DND-41 (cell line): Measurements from ENCODE around the gene SPECC1.

Source experiments
- ATAC-seq: fragments of 200-7000 bp; cut with Tn5 transposase; 3 replicates; pipeline ENCODE4 v1.9.1; 2021; ENCODE audit warnings: low read depth; ENCODE audit not compliant: insufficient read depth
- DNase-seq: peaks from one replicate; pipeline ENCODE4 v3.0.0-alpha.2; 2020
- H2AFZ ChIP-seq: 2 replicates; pipeline ENCODE4 v1.6.0; 2012; ENCODE audit warnings: low read depth, low read length
- H3K27ac ChIP-seq: 2 replicates; pipeline ENCODE4 v1.5.1; 2012; ENCODE audit warnings: low read length, inconsistent platforms
- H3K27me3 ChIP-seq: fragments of 200-600 bp; sonication (generic); 2 replicates; pipeline ENCODE4 v1.6.0; 2012; ENCODE audit warnings: low read length, mild to moderate bottlenecking, inconsistent platforms; ENCODE audit not compliant: insufficient read depth, poor library complexity
- H3K36me3 ChIP-seq: 2 replicates; pipeline ENCODE4 v1.5.1; 2012; ENCODE audit warnings: low read length, inconsistent platforms; ENCODE audit not compliant: insufficient read depth
- H3K4me1 ChIP-seq: 2 replicates; pipeline ENCODE4 v1.5.1; 2012; ENCODE audit warnings: mild to moderate bottlenecking, low read length; ENCODE audit not compliant: insufficient read depth
- H3K4me2 ChIP-seq: 2 replicates; pipeline ENCODE4 v1.6.0; 2012; ENCODE audit warnings: mild to moderate bottlenecking, moderate library complexity, low read length, inconsistent platforms; ENCODE audit not compliant: insufficient read depth
- H3K4me3 ChIP-seq, 2 experiments: fragments of 200-600 bp in 1 of 2; shearing (Covaris generic) in 1 of 2; 2 replicates each; pipeline ENCODE4 v1.5.1; 2012 to 2016; ENCODE audit warnings: inconsistent platforms in 2 of 2, low read length in 2 of 2, mild to moderate bottlenecking in 2 of 2, low read depth in 1 of 2, moderate library complexity in 1 of 2
- H3K79me2 ChIP-seq: 2 replicates; pipeline ENCODE4 v1.6.0; 2012; ENCODE audit warnings: low read length, inconsistent platforms; ENCODE audit not compliant: insufficient read depth
- H3K9ac ChIP-seq: 2 replicates; pipeline ENCODE4 v1.6.0; 2012; ENCODE audit warnings: low read depth, mild to moderate bottlenecking, inconsistent platforms, low read length, moderate library complexity
- H3K9me3 ChIP-seq: 2 replicates; pipeline ENCODE4 v1.5.1; 2012; ENCODE audit warnings: low read length, moderate library complexity, mild to moderate bottlenecking, inconsistent platforms; ENCODE audit not compliant: insufficient read depth, severe bottlenecking
- H4K20me1 ChIP-seq: 2 replicates; pipeline ENCODE4 v1.6.0; 2012; ENCODE audit warnings: low read length; ENCODE audit not compliant: insufficient read depth
- CTCF ChIP-seq: IDR thresholded peaks from 2 replicates; pipeline ENCODE4 v1.5.1; 2012; ENCODE audit warnings: borderline replicate concordance, low read length, moderate library complexity, mild to moderate bottlenecking; ENCODE audit not compliant: poor library complexity, severe bottlenecking; ENCODE audit errors: extremely low read depth
- EZH2 ChIP-seq: IDR thresholded peaks from 3 replicates; pipeline ENCODE4 v1.6.1; 2012; ENCODE audit warnings: borderline replicate concordance, low read depth, mild to moderate bottlenecking, moderate library complexity, low read length, inconsistent platforms; ENCODE audit not compliant: severe bottlenecking

SPECC1 gene

GRCh38 chr17:20213449-20213848 lies 204.3 kb downstream of the SPECC1 start:
- Histone ChIP-seq H3K4me2 (no peak overlapping the region), H3K4me1 (no peaks in the 10 kb centered on the region), H2AFZ (no peak overlapping the region), H3K27me3 (peaks cover 3% of the 10 kb centered on the region), H3K9me3 (no peaks in the 10 kb centered on the region), H3K9ac (no peak overlapping the region), H3K4me3 (no peak overlapping the region), H4K20me1 (no peaks in the 10 kb centered on the region), H3K27ac (no peak overlapping the region), H3K79me2 (no peaks in the 10 kb centered on the region), H3K36me3 (no peaks in the 10 kb centered on the region)
- TF ChIP-seq CTCF (no peak), EZH2 (no peak)
- DNase-seq, result no peak
- no peak for ATAC-seq

- Histone ChIP-seq H3K36me3 (no peaks in the 10 kb centered on the region), H3K27ac (no peak overlapping the region), H4K20me1 (no peaks in the 10 kb centered on the region), H3K9ac (no peak overlapping the region), H3K27me3 (peaks cover 3% of the 10 kb centered on the region), H3K4me2 (no peak overlapping the region), H3K9me3 (no peaks in the 10 kb centered on the region), H3K4me1 (no peaks in the 10 kb centered on the region), H2AFZ (no peak overlapping the region), H3K4me3 (no peak overlapping the region), H3K79me2 (no peaks in the 10 kb centered on the region)
- no peak for TF ChIP-seq EZH2
- no peak for TF ChIP-seq CTCF
- DNase-seq (no peak), ATAC-seq (no peak)
Observed at GRCh38 chr17:20214794-20215193, 205.6 kb downstream of the SPECC1 start.

- Histone ChIP-seq H3K27me3 (peaks cover 3% of the 10 kb centered on the region), H3K4me1 (no peaks in the 10 kb centered on the region), H3K79me2 (no peaks in the 10 kb centered on the region), H3K9me3 (no peaks in the 10 kb centered on the region), H3K9ac (no peak overlapping the region), H3K27ac (no peak overlapping the region), H2AFZ (no peak overlapping the region), H4K20me1 (no peaks in the 10 kb centered on the region), H3K4me3 (no peak overlapping the region), H3K4me2 (no peak overlapping the region), H3K36me3 (no peaks in the 10 kb centered on the region)
- TF ChIP-seq CTCF, result no peak
- TF ChIP-seq EZH2, result no peak
- ATAC-seq (no peak), DNase-seq (no peak)
Observed at GRCh38 chr17:20216154-20216815, 207.1 kb downstream of the SPECC1 start.

- Histone ChIP-seq H3K9ac (no peak overlapping the region), H3K27ac (no peak overlapping the region), H3K27me3 (peaks cover 3% of the 10 kb centered on the region), H3K36me3 (no peaks in the 10 kb centered on the region), H3K4me2 (no peak overlapping the region), H3K4me1 (no peaks in the 10 kb centered on the region), H3K79me2 (no peaks in the 10 kb centered on the region), H2AFZ (no peak overlapping the region), H4K20me1 (no peaks in the 10 kb centered on the region), H3K4me3 (no peak overlapping the region), H3K9me3 (no peaks in the 10 kb centered on the region)
- no peak for DNase-seq
- ATAC-seq, result no peak
- TF ChIP-seq CTCF (no peak), EZH2 (no peak)
Observed at GRCh38 chr17:20216853-20217252, 207.7 kb downstream of the SPECC1 start.
